ENCODE measurements around the gene OR6M1. TPM values are rescaled to one million over a fixed set of nuclear protein-coding genes. Genes with fewer than 3 reads are reported as not detected.

The OR6M1 gene
- total RNA-seq, 6 experiments from 2014 or later = not detected

DNA sequence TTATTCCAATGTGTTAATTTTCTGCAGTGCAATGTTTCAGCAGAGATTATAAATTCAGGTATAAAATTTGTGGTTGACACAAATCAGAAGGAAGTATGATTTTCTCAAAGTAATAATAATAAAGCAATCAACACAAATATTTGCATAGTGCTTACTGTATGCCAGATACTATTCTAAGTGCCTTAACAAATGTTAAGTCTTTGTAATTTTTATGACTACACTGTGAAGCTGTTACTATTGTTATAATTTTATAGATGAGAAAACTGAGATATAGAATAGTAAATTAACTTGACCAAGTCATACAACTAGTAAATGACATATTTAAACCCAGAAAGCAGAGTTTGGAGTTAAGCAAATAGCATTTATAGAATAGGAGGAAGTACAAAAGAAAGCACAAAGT is 35.4 kb downstream of the OR6M1 start:
- no peak for DNase-seq
- H3K4me3 Mint-ChIP-seq = no peak overlapping the region
- no peak overlapping the region for H3K27ac Mint-ChIP-seq
- H3K36me3 Mint-ChIP-seq (ENCODE audit: low read depth) = no peaks in the 10 kb centered on the region
- H3K9me3 Mint-ChIP-seq = no peaks in the 10 kb centered on the region
- H3K4me1 Mint-ChIP-seq (ENCODE audit: low read depth) = no peaks in the 10 kb centered on the region
- TF ChIP-seq, protein P1, sequence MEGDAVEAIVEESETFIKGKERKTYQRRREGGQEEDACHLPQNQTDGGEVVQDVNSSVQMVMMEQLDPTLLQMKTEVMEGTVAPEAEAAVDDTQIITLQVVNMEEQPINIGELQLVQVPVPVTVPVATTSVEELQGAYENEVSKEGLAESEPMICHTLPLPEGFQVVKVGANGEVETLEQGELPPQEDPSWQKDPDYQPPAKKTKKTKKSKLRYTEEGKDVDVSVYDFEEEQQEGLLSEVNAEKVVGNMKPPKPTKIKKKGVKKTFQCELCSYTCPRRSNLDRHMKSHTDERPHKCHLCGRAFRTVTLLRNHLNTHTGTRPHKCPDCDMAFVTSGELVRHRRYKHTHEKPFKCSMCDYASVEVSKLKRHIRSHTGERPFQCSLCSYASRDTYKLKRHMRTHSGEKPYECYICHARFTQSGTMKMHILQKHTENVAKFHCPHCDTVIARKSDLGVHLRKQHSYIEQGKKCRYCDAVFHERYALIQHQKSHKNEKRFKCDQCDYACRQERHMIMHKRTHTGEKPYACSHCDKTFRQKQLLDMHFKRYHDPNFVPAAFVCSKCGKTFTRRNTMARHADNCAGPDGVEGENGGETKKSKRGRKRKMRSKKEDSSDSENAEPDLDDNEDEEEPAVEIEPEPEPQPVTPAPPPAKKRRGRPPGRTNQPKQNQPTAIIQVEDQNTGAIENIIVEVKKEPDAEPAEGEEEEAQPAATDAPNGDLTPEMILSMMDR (IDR thresholded peaks at IDR 0.05) = no peak
- 0 out of 2 replicates have a peak, but pooled peaks cover 1% of the 10 kb centered on the region for H3K27me3 Mint-ChIP-seq (ENCODE audit: insufficient read depth)

DNA sequence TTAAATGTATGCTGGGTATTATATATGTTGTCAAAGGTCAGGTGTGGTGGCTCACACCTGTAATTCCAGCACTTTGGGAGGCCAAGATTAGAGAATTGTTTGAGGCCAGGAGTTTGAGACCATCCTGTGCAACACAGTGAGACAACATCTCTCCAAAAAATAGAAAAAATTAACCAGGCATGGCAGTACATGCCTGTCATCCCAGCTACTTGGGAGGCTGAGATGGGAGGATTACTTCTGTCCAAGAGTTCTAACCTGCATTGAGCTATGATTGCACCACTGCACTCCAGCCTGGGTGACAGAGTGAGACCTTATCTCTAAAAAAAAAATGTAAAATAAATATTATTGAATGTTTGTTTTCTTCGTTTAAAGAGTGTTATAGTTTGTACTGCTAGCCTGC is 40.5 kb downstream of the OR6M1 start:
- Mint-ChIP-seq H3K27me3 (ENCODE audit: insufficient read depth) (0 out of 2 replicates have a peak, but pooled peaks cover 1% of the 10 kb centered on the region), H3K27ac (no peak overlapping the region), H3K36me3 (ENCODE audit: low read depth) (peaks cover 8% of the 10 kb centered on the region), H3K4me3 (no peak overlapping the region), H3K4me1 (ENCODE audit: low read depth) (no peaks in the 10 kb centered on the region), H3K9me3 (peaks cover 11% of the 10 kb centered on the region)
- TF ChIP-seq, protein P1 (IDR thresholded peaks at IDR 0.05) = no peak
- no peak for DNase-seq

DNA sequence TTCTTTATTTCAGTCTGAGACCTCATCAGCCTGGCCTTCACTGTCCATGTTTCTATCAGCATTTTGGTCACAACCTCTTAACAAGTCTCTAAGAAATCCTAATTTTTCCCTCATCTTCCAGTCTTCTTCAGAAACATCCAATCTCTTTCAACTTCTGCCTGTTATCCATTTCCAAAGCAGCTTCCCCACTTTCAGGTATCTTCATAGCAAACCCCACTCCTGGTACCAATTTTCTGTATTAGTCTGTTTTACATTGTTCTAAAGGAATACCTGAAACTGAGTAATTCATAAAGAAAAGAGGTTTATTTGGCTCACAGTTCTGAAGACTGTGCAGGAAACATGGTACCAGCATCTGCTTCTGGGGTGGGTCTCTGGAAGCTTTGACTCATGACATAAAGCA is 43.7 kb downstream of the OR6M1 start:
- Mint-ChIP-seq H3K27me3 (ENCODE audit: insufficient read depth) (no peaks in the 10 kb centered on the region; the same call in 1 of the 2 replicates), H3K27ac (no peak overlapping the region), H3K4me3 (no peak overlapping the region), H3K9me3 (peaks cover 11% of the 10 kb centered on the region), H3K4me1 (ENCODE audit: low read depth) (no peaks in the 10 kb centered on the region), H3K36me3 (ENCODE audit: low read depth) (peaks cover 8% of the 10 kb centered on the region)
- no peak for DNase-seq
- TF ChIP-seq, protein P1 (IDR thresholded peaks at IDR 0.05) = no peak

- Mint-ChIP-seq H3K27ac (no peak overlapping the region), H3K9me3 (peaks cover 11% of the 10 kb centered on the region), H3K4me3 (no peak overlapping the region), H3K4me1 (ENCODE audit: low read depth) (no peaks in the 10 kb centered on the region), H3K27me3 (ENCODE audit: insufficient read depth) (no peaks in the 10 kb centered on the region; the same call in 1 of the 2 replicates), H3K36me3 (ENCODE audit: low read depth) (peaks cover 8% of the 10 kb centered on the region)
- DNase-seq = no peak
- TF ChIP-seq, protein P1 (IDR thresholded peaks at IDR 0.05) = no peak
These were observed 45.3 kb downstream of the OR6M1 start for GRCh38 chr11:123760894-123761293.

- DNase-seq = no peak
- H3K36me3 Mint-ChIP-seq (ENCODE audit: low read depth) = peaks cover 8% of the 10 kb centered on the region
- TF ChIP-seq, protein P1 (IDR thresholded peaks at IDR 0.05) = no peak
- H3K27me3 Mint-ChIP-seq (ENCODE audit: insufficient read depth) = no peaks in the 10 kb centered on the region; the same call in 1 of the 2 replicates
- no peak overlapping the region for H3K4me3 Mint-ChIP-seq
- H3K4me1 Mint-ChIP-seq (ENCODE audit: low read depth) = no peaks in the 10 kb centered on the region
- no peak overlapping the region for H3K27ac Mint-ChIP-seq
- H3K9me3 Mint-ChIP-seq = peaks cover 11% of the 10 kb centered on the region
These were observed 48.2 kb downstream of the OR6M1 start for GRCh38 chr11:123757976-123758375.

DNA sequence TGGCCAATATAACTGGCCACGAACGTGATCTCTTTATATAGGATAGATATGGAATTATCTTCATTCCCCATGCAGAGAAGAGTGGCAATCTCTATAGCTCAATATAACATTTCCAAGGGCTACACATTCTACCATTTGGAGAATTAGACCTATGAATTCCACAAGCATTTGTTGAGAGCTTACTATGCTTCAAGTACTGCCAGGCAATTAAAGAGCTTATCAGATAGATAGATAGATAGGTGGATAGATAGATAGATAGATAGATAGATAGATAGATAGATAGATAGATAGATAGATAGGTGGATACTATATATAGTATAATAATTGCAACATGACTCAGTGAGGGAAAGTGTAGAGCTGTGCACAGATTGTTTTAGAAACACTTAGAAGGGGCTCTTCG is 50.3 kb downstream of the OR6M1 start:
- Mint-ChIP-seq H3K27me3 (ENCODE audit: insufficient read depth) (no peaks in the 10 kb centered on the region; the same call in 1 of the 2 replicates), H3K9me3 (no peaks in the 10 kb centered on the region), H3K36me3 (ENCODE audit: low read depth) (no peaks in the 10 kb centered on the region), H3K27ac (no peak overlapping the region), H3K4me1 (ENCODE audit: low read depth) (no peaks in the 10 kb centered on the region), H3K4me3 (no peak overlapping the region)
- no peak for DNase-seq
- TF ChIP-seq, protein P1 (IDR thresholded peaks at IDR 0.05) = no peak

Data from HFFc6 (cell line).